ENCODE results near the gene HSPB6. TPM values are rescaled to one million over a fixed set of nuclear protein-coding genes. Genes with fewer than 3 reads are reported as not detected.
A peak's percentile ranks its signal among the peaks of the same experiment; 100 is the strongest.

HSPB6 gene
- polyA plus RNA-seq, 2 of the 4 experiments (the other 2 are of a cell fraction) = 0.16 to 0.26 TPM

- Histone ChIP-seq H3K9me3 (no peaks in the 10 kb centered on the region), H3K4me2 (no peak overlapping the region), H3K27ac (no peak overlapping the region), H3K4me1 (no peaks in the 10 kb centered on the region), H3K4me3 (no peak overlapping the region)
- DNase-seq (ENCODE audit: low read depth in 1 of 2, low spot score in 1 of 2) (no peak), FAIRE-seq (no peak), ATAC-seq (no peak)
- 0 out of 2 replicates have a peak, but pooled peaks have one; percentile 10 for TF ChIP-seq POLR2A (IDR thresholded peaks at IDR 0.05; ENCODE audit: low read length)
- no peak for TF ChIP-seq REST (IDR thresholded peaks at IDR 0.05)
- no peak for TF ChIP-seq CHD2 (IDR thresholded peaks at IDR 0.05; ENCODE audit: low read length, partially characterized antibody)
- no peak for TF ChIP-seq KDM5A (IDR thresholded peaks at IDR 0.05)
- CTCF ChIA-PET = interaction anchor here (1.1 to 3.2 kb wide), 5 partner anchors 8 to 203 kb away, joined by 3 to 32 read pairs (median 5); no protein-coding TSS in a partner anchor
- WGBS (ENCODE audit: missing lambda C conversion rate) = 94% methylated on average over 18 of the region's 18 CpGs
- POLR2A ChIA-PET = interaction anchor here (1.2 to 1.9 kb wide), 2 partner anchors 10 to 11 kb away, joined by 4 to 6 read pairs; no protein-coding TSS in a partner anchor
Measured at GRCh38 chr19:35729021-35729420, 27.8 kb downstream of the HSPB6 start.

GRCh38 chr19:35727956-35728706 is 28.7 kb downstream of the HSPB6 start:
- POLR2A ChIA-PET = interaction anchor here (0.9 to 1.9 kb wide), 3 partner anchors 9 to 12 kb away, joined by 4 to 6 read pairs (median 4); no protein-coding TSS in a partner anchor
- Histone ChIP-seq H3K4me3 (no peak overlapping the region), H3K4me1 (no peaks in the 10 kb centered on the region), H3K4me2 (no peak overlapping the region), H3K27ac (no peak overlapping the region), H3K9me3 (no peaks in the 10 kb centered on the region)
- no peak for ATAC-seq
- 93% methylated on average over 19 of the region's 19 CpGs for WGBS (ENCODE audit: missing lambda C conversion rate)
- DNase-seq (ENCODE audit: low read depth in 1 of 2, low spot score in 1 of 2) = no peak
- TF ChIP-seq FOXS1 (CRISPR knock-in tag; IDR thresholded peaks at IDR 0.05) (no peak), E2F6 (IDR thresholded peaks at IDR 0.05; ENCODE audit: borderline replicate concordance, low read depth) (no peak), ZC3H11A (IDR thresholded peaks at IDR 0.05) (no peak), FOSB (CRISPR knock-in tag; IDR thresholded peaks at IDR 0.05) (no peak), JUNB (IDR thresholded peaks at IDR 0.05) (no peak), CBX8 (IDR thresholded peaks at IDR 0.05) (no peak), KDM1A (IDR thresholded peaks at IDR 0.05; ENCODE audit: low read depth) (no peak)
- CTCF ChIA-PET = interaction anchor here (0.9 to 3.2 kb wide), 12 partner anchors 9 to 218 kb away, joined by 3 to 32 read pairs (median 4); no protein-coding TSS in a partner anchor
- no peak for FAIRE-seq

DNA sequence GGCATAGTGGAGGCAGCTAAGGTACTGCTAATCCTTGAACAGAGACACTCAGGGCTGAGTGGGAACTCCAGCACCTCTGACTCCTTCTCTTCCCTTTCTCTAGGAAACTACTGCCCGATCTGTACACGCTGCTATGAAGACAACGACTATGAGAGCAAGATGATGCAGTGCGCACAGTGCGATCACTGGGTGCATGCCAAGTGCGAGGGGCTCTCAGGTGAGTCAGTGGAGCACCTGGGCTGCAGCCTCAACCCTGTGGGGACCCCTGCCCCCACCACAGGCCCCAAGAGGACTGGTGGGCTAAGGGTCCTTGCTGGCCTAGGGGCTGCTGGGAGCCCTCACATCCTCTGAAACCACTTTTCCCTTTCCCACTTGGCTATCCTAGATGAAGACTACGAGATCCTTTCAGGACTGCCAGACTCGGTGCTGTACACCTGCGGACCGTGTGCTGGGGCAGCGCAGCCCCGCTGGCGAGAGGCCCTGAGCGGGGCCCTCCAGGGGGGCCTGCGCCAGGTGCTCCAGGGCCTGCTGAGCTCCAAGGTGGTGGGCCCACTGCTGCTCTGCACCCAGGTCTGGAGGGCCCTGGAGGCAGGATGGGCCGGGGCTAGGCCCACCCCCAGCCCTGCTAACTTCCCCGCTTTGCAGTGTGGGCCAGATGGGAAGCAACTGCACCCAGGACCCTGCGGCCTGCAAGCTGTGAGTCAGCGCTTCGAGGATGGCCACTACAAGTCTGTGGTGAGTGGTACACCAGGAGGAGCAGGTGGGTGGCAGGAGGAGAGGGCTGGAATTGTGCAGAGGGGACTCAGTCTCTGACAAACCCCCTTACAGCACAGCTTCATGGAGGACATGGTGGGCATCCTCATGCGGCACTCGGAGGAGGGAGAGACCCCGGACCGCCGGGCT is 29.5 kb downstream of the HSPB6 start:
- no peak for DNase-seq (ENCODE audit: low read depth in 1 of 2, low spot score in 1 of 2)
- Histone ChIP-seq H3K4me3 (no peak overlapping the region), H3K4me1 (no peaks in the 10 kb centered on the region), H3K27ac (no peak overlapping the region), H3K4me2 (no peak overlapping the region), H3K9me3 (no peaks in the 10 kb centered on the region)
- 94% methylated on average over 25 of the region's 25 CpGs for WGBS (ENCODE audit: missing lambda C conversion rate)
- CTCF ChIA-PET = interaction anchor here (0.6 to 3.2 kb wide), 12 partner anchors 10 to 217 kb away, joined by 3 to 32 read pairs (median 4); no protein-coding TSS in a partner anchor
- POLR2A ChIA-PET = interaction anchor here (0.6 to 1.9 kb wide), 5 partner anchors 9 to 28 kb away, joined by 3 to 6 read pairs (median 4); no protein-coding TSS in a partner anchor
- TF ChIP-seq BHLHE40 (IDR thresholded peaks at IDR 0.05; ENCODE audit: low read depth, low read length) = no peak
- TF ChIP-seq MAFK (IDR thresholded peaks at IDR 0.05; ENCODE audit: partially characterized antibody) = no peak
- TF ChIP-seq ZSCAN20 (CRISPR knock-in tag; IDR thresholded peaks at IDR 0.05) = no peak
- TF ChIP-seq GATA3 (IDR thresholded peaks at IDR 0.05; ENCODE audit: borderline replicate concordance) = no peak
- no peak for TF ChIP-seq NPAS2 (CRISPR knock-in tag; IDR thresholded peaks at IDR 0.05; ENCODE audit: borderline replicate concordance)
- no peak for TF ChIP-seq TP53 (CRISPR knock-in tag; IDR thresholded peaks at IDR 0.05)
- TF ChIP-seq CEBPB (IDR thresholded peaks at IDR 0.05) = no peak
- TF ChIP-seq PHF8 (IDR thresholded peaks at IDR 0.05; ENCODE audit: borderline replicate concordance, low read depth) = no peak
- no peak for TF ChIP-seq EP300 (IDR thresholded peaks at IDR 0.05)
- TF ChIP-seq ZC3H11A (IDR thresholded peaks at IDR 0.05) = no peak
- no peak for TF ChIP-seq HDAC2 (IDR thresholded peaks at IDR 0.05)
- TF ChIP-seq ZFP36 (IDR thresholded peaks at IDR 0.05; ENCODE audit: borderline replicate concordance, partially characterized antibody) = no peak
- TF ChIP-seq RARB (CRISPR knock-in tag; IDR thresholded peaks at IDR 0.05) = no peak
- TF ChIP-seq CBX8 (IDR thresholded peaks at IDR 0.05) = no peak
- FAIRE-seq = no peak
- no peak for ATAC-seq

Measured in A549 (cell line).